Activated CD4-positive, alpha-beta T cell treated with anti-CD3 and anti-CD28 coated beads, Interleukin-2, amount 10 ng/mL, durations not matched to agents 7 days and 5 days (primary cell): Measurements from ENCODE around the gene VPS39. TPM values are rescaled to one million over a fixed set of nuclear protein-coding genes. Genes with fewer than 3 reads are reported as not detected.

Experiments used
- CTCF ChIA-PET: fragments of 350-600 bp; sonication (Branson Sonifier 250); formaldehyde crosslinking; loops from one replicate; lab custom pipeline; 2021; ENCODE audit warnings: antibody characterized with exemption; lab: Charles Lee
- POLR2A ChIA-PET: fragments of 350-600 bp; sonication (Branson Sonifier 250); formaldehyde crosslinking; loops from one replicate; lab custom pipeline; 2021; ENCODE audit warnings: antibody characterized with exemption; lab: Charles Lee
- DNase-seq: peaks from one replicate; pipeline ENCODE4 v3.0.0-alpha.2; 2020
- H3K27ac Mint-ChIP-seq: one replicate; pipeline ENCODE4 v1.8.0; 2021; ENCODE audit warnings: mild to moderate bottlenecking, moderate library complexity, mixed read lengths
- H3K27me3 Mint-ChIP-seq: one replicate; pipeline ENCODE4 v1.8.0; 2021; ENCODE audit warnings: mixed read lengths
- H3K36me3 Mint-ChIP-seq: one replicate; pipeline ENCODE4 v1.8.0; 2021; ENCODE audit warnings: low read depth, mixed read lengths
- H3K4me1 Mint-ChIP-seq: one replicate; pipeline ENCODE4 v1.8.0; 2021; ENCODE audit warnings: mixed read lengths
- H3K4me3 Mint-ChIP-seq: one replicate; pipeline ENCODE4 v1.8.0; 2021; ENCODE audit warnings: mild to moderate bottlenecking, moderate library complexity, mixed read lengths
- H3K9me3 Mint-ChIP-seq: one replicate; pipeline ENCODE4 v1.8.0; 2021; ENCODE audit warnings: mixed read lengths
- total RNA-seq, 2 experiments: library from RNA; stranded (reverse); gene quantifications; one replicate each; pipeline ENCODE4 v1.2.3, GENCODE V29; 2021

The VPS39 gene
- total RNA-seq, 2 experiments from 2014 or later, result 66.8 to 77.5 TPM

DNA sequence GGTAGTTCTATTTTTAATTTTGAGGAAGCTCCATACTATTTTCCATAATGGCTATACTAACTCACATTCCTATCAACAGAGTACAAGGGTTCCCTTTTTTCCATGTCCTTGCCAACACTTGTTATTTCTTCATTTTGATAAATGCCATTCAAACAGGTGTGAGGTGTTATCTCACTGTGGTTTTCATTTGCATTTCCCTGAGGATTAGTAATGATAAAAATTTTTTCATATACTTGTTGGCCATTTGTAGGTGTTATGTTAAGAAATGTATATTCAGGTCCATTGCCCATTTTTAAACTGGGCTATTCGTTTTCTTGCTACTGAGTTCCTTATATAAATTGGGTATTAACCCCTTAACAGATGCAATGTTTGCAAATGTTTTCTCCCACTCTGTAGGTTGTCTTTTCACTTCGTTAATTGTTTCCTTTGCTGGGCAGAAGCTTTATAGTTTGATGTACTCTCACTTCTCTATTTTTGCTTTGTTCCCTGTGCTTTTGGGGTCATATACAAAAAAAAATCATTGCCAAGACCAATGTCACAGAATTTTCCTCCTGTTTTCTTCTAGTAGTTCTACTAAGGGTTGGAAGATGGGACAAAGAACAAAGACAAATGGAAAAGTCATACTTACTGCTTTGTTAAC, 11.0 kb upstream of the VPS39 start:
- Mint-ChIP-seq H3K27ac (no peak overlapping the region), H3K4me1 (peaks cover 5% of the 10 kb centered on the region), H3K4me3 (no peak overlapping the region), H3K36me3 (peaks cover 36% of the 10 kb centered on the region), H3K9me3 (no peaks in the 10 kb centered on the region), H3K27me3 (no peaks in the 10 kb centered on the region)
- POLR2A ChIA-PET, result no interaction called here
- CTCF ChIA-PET, result no interaction called here
- no peak for DNase-seq

DNA sequence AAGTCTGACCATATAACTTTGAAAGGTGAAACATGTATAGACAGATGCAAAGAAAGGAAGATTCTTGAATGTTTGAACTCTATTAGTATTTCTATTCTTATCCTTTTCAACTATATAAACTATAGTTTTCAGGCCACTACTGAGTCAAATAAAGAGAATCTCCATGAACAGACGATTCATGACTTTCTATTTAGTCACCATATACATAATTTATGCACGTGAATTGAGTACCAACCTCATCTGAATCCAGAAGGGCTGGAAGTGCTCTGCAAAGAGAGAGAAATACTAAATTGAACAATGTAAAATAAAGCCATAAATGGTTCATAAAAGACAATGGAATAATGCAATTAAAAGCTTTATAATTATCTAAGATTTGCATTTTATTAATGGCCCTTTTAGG, 9.5 kb upstream of the VPS39 start:
- no peaks in the 10 kb centered on the region for H3K9me3 Mint-ChIP-seq

DNA sequence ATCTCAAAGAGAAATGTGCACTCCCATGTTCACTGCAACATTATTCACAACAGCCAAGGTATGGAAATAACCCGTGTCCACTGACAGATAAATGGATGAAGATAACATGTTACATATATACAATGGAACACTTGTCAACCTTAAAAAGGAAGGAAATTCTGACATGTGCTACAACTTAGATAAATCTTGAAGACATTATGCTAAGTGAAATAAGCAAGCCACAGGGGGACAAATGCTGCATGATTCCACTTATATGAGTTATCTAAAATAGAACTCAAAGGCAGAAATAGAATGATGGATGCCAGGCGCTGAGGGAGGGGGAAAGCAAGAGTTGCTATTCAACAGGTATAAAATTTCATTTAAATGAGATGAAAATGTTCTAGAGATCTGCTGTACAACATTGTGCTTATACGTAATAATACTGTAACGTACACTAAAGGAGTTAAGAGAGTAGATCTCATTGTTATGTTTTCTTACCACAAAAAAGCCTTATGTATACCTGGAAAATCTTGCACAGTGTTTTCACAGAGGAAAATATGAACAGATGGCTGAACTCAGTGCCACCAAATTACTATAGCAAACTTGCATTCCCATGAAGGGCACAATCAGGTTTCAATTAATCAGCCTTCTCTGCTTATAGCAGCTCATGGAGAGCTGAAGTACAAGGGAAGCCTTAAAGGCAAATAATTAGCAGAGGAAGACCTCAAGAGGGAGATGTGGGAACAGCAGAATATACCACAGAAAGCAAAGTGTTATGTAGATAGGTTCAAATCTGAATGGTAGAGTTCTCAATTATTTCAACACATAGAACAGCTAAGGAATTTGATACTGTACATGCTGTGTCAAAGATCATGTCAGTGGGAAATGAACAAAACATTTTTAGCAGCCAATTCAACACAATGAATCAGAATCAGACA, 8.1 kb upstream of the VPS39 start:
- ChIA-PET POLR2A (no interaction called here), CTCF (interaction anchor here (1.0 kb wide), 1 partner anchor 63 kb away, joined by 4 read pairs; no protein-coding TSS in a partner anchor)
- no peak overlapping the region for H3K4me3 Mint-ChIP-seq
- no peak for DNase-seq
- no peaks in the 10 kb centered on the region for H3K9me3 Mint-ChIP-seq
- no peak overlapping the region for H3K27ac Mint-ChIP-seq
- H3K27me3 Mint-ChIP-seq, result no peaks in the 10 kb centered on the region
- peaks cover 49% of the 10 kb centered on the region for H3K36me3 Mint-ChIP-seq
- H3K4me1 Mint-ChIP-seq, result peaks cover 5% of the 10 kb centered on the region

More for the DNA sequence above, 9.5 kb upstream of the VPS39 start:
- H3K27me3 Mint-ChIP-seq, result no peaks in the 10 kb centered on the region
- no peak overlapping the region for H3K4me3 Mint-ChIP-seq
- peaks cover 5% of the 10 kb centered on the region for H3K4me1 Mint-ChIP-seq
- H3K27ac Mint-ChIP-seq, result no peak overlapping the region
- no peak for DNase-seq
- peaks cover 39% of the 10 kb centered on the region for H3K36me3 Mint-ChIP-seq
- POLR2A ChIA-PET, result no interaction called here
- CTCF ChIA-PET, result interaction anchor here (0.6 kb wide), 1 partner anchor 974 kb away, joined by 3 read pairs; no protein-coding TSS in a partner anchor

DNA sequence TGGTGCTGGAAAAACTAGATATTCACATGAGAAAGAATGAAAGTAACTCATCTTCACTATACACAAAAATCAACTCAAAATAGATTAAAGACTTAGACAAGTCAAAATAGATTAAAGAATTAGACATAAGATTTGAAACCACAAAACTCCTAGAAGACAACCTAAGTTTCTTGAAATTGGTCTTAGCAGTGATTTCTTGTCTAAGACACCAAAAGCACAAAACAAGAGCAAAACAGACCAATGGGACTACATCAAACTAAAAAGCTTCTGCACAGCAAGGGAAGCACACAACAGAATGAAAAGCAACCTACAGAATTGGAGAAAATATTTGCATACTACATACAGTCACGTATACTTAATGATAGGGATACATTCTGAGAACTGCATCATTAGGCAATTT, 6.5 kb upstream of the VPS39 start:
- H3K27ac Mint-ChIP-seq, result no peak overlapping the region

DNA sequence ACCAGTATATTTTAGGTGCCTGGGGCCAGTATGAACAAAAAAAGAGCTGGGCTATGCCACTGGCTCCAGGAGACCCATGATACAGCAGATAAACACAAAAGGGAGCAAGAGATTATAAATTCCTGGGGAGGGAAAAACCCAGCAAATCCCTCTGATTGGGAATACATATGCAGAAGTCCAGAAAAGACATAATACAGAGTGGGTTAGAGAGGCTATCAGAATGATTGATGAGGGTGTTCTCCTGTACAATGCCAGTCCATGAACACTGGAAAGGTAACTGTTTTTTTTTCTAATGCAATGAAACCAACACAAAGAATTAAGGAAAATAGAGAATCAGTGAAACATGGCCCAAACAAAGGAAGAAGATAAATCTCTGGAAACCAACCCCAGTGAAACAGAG, 5.4 kb upstream of the VPS39 start:
- Mint-ChIP-seq H3K27ac (no peak overlapping the region), H3K27me3 (no peaks in the 10 kb centered on the region), H3K36me3 (peaks cover 40% of the 10 kb centered on the region), H3K4me3 (no peak overlapping the region), H3K4me1 (peaks cover 5% of the 10 kb centered on the region), H3K9me3 (no peaks in the 10 kb centered on the region)
- POLR2A ChIA-PET, result no interaction called here
- CTCF ChIA-PET, result interaction anchor here (0.7 to 1.0 kb wide), 2 partner anchors 27 to 949 kb away, joined by 3 to 4 read pairs; no protein-coding TSS in a partner anchor
- DNase-seq, result no peak

More for the DNA sequence above, 6.5 kb upstream of the VPS39 start:
- Mint-ChIP-seq H3K27me3 (no peaks in the 10 kb centered on the region), H3K4me1 (peaks cover 5% of the 10 kb centered on the region), H3K36me3 (peaks cover 50% of the 10 kb centered on the region), H3K4me3 (no peak overlapping the region), H3K9me3 (no peaks in the 10 kb centered on the region)
- ChIA-PET POLR2A (no interaction called here), CTCF (no interaction called here)
- no peak for DNase-seq

DNA sequence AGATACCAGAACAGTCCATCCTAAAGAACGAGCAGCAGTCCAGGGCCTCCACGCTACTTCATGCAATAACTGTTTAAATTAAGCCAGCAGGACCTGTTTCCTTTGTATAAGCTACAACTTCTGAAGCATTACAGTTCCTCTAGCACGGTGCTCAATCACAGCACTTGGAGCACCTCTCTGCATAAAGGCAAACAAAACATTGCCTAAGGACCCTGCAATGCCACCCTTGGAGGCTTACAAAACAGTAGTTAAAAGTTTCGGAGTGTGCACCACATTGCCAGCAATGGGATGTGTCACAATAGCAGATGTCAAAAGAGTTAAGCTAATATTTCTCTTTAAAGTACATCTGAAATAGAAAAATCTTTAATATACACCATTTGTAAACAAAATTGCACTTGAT, 2.6 kb upstream of the VPS39 start:
- Mint-ChIP-seq H3K27ac (no peak overlapping the region), H3K36me3 (peaks cover 38% of the 10 kb centered on the region), H3K27me3 (no peaks in the 10 kb centered on the region), H3K4me1 (peaks cover 29% of the 10 kb centered on the region), H3K4me3 (no peak overlapping the region), H3K9me3 (no peaks in the 10 kb centered on the region)
- no peak for DNase-seq
- CTCF ChIA-PET, result interaction anchor here (0.6 to 0.7 kb wide), 2 partner anchors 40 to 1460 kb away, joined by 3 read pairs; no protein-coding TSS in a partner anchor
- POLR2A ChIA-PET, result no interaction called here

DNA sequence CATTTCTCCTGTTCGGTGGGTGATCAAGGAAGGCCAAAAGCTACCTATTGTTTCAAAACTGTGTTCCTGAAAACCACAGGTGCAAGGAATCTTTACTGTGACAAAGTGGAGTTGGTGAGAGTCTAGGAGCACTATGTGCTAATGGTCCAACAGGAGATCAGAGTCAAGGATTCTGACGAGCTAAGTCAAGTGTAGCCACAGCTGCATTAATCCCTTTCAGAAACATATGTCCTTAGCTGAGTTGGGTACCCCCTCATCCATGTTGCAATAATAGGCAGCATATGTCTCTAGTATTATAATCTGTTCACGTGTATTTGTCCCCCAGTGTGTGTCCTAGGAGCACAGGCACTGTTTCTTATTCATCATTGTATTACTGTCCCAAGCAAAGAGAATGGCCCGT, 1.7 kb downstream of the VPS39 start:
- no peak for DNase-seq
- CTCF ChIA-PET, result no interaction called here
- Mint-ChIP-seq H3K36me3 (peaks cover 25% of the 10 kb centered on the region), H3K4me1 (peaks cover 37% of the 10 kb centered on the region), H3K9me3 (no peaks in the 10 kb centered on the region), H3K27me3 (no peaks in the 10 kb centered on the region), H3K4me3 (peak overlapping the region; percentile 94), H3K27ac (peak overlapping the region; percentile 32)
- POLR2A ChIA-PET, result no interaction called here

DNA sequence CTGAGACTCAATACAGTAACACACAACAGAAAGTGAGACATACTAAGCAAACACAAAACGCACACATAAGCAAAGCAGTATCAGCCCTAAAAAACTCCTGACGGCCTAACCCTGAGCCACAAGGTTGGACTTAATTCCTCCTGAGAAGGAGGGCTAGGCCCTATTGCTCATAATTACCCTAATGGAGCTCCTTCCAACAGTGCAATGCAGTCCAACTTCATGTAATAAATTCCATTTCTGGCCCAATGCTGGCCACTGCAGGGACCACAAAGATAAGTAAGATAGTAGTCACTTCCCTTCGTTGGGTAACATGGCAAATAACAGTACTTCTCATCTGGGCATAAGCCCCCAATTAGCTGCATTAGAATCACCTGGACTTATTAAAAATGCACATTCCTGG, 4.2 kb downstream of the VPS39 start:
- POLR2A ChIA-PET, result no interaction called here
- Mint-ChIP-seq H3K4me1 (peaks cover 40% of the 10 kb centered on the region), H3K27ac (no peak overlapping the region), H3K36me3 (peaks cover 23% of the 10 kb centered on the region), H3K27me3 (no peaks in the 10 kb centered on the region), H3K4me3 (no peak overlapping the region), H3K9me3 (no peaks in the 10 kb centered on the region)
- CTCF ChIA-PET, result no interaction called here
- DNase-seq, result no peak

DNA sequence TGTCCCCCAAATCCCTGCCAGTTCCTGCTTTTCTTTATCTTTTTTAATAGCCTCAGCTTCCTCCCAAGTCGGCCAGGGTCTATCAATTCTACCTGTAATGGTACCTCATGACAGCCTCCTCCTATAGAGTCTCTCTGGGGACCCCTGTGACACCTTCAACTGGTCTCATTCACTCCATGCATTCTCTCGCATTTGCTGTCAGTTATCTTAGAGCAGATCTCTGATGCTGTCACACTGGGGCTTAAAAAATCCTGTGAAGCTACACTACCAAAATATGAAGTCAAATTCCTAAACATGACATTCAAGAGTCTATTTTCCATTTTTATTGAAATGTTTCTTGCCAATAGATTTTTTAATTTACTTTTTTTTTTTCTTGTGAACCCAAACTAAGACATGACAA, 5.5 kb downstream of the VPS39 start:
- DNase-seq, result no peak
- peaks cover 35% of the 10 kb centered on the region for H3K4me1 Mint-ChIP-seq
- CTCF ChIA-PET, result interaction anchor here (0.5 to 0.7 kb wide), 2 partner anchors 199 to 210 kb away, joined by 3 read pairs; no protein-coding TSS in a partner anchor

DNA sequence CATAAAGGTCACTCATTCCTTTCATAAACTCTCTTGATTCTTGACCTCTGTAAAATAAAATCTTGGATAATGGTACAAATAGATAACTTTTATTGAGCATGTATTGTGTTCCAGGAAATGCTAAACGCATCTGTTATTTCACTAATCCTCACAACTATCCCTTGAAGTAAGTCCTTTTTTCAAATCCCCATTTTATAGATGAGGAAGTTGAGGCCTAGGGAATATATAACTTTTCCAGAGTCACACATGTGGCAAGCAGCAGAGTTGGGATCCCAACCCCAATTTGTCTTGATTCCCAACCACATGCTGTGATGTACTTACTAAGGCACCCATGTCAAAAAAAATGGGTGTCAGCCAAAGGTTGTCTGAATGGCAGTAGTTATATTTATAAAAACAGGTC, 6.3 kb downstream of the VPS39 start:
- ChIA-PET POLR2A (no interaction called here), CTCF (no interaction called here)
- Mint-ChIP-seq H3K27me3 (no peaks in the 10 kb centered on the region), H3K27ac (no peak overlapping the region), H3K4me1 (peaks cover 26% of the 10 kb centered on the region), H3K4me3 (no peak overlapping the region), H3K36me3 (peaks cover 30% of the 10 kb centered on the region), H3K9me3 (no peaks in the 10 kb centered on the region)
- DNase-seq, result no peak

More for the DNA sequence above, 5.5 kb downstream of the VPS39 start:
- no peaks in the 10 kb centered on the region for H3K9me3 Mint-ChIP-seq
- peaks cover 25% of the 10 kb centered on the region for H3K36me3 Mint-ChIP-seq
- H3K27ac Mint-ChIP-seq, result no peak overlapping the region
- POLR2A ChIA-PET, result no interaction called here
- H3K4me3 Mint-ChIP-seq, result no peak overlapping the region
- no peaks in the 10 kb centered on the region for H3K27me3 Mint-ChIP-seq

DNA sequence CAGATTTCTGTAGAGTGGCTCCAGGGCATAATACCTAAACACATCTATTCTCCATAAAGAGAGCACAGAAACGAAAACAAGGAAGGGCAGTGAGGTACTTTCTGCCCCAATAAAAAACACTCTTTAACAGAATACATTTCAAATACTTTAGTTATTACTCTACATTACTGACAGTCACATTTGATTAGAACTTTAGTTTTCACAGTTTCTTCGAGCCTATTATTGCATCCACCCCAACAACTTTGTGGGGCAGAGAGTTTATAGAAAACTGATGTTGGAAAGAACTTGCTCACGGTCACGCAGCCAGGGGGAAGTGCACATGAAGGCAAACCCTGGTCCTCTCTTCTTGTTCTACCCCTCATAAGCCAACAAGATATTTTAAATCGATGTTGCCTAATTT, 9.0 kb downstream of the VPS39 start:
- Mint-ChIP-seq H3K27me3 (no peaks in the 10 kb centered on the region), H3K9me3 (peaks cover 3% of the 10 kb centered on the region), H3K36me3 (peaks cover 48% of the 10 kb centered on the region), H3K27ac (no peak overlapping the region), H3K4me1 (peaks cover 11% of the 10 kb centered on the region), H3K4me3 (no peak overlapping the region)
- DNase-seq, result no peak
- ChIA-PET POLR2A (no interaction called here), CTCF (interaction anchor here (1.4 kb wide), 1 partner anchor 10 kb away, joined by 4 read pairs; no protein-coding TSS in a partner anchor)

DNA sequence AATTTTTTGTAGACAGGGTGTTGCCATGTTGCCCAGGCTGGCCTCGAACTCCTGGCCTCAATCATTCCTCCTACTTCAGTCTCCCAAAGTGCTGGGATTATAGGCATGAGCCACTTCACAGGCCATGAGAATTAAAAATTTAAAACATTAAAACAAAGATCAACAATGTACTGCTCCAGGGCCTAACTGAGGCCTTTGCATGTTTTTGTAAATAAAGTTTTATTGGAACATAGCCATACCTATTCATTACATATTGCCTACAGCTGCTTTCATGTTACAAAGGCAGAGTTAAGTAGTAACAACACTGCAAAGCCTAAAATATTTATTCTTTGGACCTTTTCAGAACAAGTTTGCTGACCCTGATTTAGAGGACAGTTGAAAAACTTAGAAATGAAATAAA, 9.6 kb downstream of the VPS39 start:
- Mint-ChIP-seq H3K27ac (no peak overlapping the region), H3K27me3 (no peaks in the 10 kb centered on the region), H3K4me3 (no peak overlapping the region), H3K9me3 (peaks cover 3% of the 10 kb centered on the region), H3K36me3 (peaks cover 51% of the 10 kb centered on the region), H3K4me1 (peaks cover 13% of the 10 kb centered on the region)
- CTCF ChIA-PET, result interaction anchor here (0.7 to 1.4 kb wide), 2 partner anchors 9 to 10 kb away, joined by 3 to 4 read pairs; no protein-coding TSS in a partner anchor
- DNase-seq, result no peak
- POLR2A ChIA-PET, result no interaction called here

DNA sequence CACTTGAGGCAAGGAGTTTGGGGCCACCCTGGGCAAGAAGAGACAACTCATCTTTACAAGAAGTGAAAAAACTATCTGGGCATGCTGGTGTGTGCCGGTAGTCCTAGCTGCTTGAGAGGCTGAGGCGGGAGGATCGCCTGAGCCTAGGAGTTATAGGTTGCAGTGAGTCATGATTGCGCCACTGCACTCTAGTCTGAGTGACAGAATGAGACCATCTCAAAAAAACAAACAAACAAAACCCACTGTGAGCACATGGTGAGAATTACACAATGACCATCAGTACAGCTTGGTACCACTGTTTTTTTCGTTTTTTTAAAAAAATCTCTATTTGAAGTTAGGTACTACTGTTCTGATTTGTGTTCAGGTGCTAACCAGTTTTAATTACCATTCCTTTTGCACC, 13.6 kb downstream of the VPS39 start:
- Mint-ChIP-seq H3K4me1 (peaks cover 33% of the 10 kb centered on the region), H3K27me3 (no peaks in the 10 kb centered on the region), H3K27ac (no peak overlapping the region), H3K4me3 (no peak overlapping the region), H3K9me3 (peaks cover 3% of the 10 kb centered on the region), H3K36me3 (peaks cover 58% of the 10 kb centered on the region)
- ChIA-PET POLR2A (no interaction called here), CTCF (no interaction called here)
- no peak for DNase-seq
